ENCODE results near the gene LRAT.

Gene LRAT

DNA sequence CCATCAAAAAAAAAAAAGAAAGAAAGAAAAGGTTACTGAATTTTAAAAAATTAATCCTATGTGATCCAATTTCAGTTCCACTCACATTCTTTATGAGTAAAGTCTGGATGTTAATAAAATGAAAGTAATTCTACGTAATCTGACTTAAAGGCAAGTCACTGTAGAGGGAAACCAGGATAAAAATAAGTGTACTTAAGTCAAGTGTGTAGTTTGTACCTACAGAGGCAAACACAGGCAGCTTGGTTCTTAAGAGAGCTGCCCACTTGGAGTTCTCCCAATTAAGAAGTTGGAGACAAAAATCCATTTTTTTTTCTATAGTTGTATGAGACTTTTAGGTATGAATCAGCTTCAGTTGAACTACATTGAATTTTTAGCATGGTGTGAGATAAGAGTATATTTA is 7.0 kb upstream of the LRAT start:
- no peak overlapping the region for H3K4me3 ChIP-seq (ENCODE audit: low read depth, low read length)
- no peak for DNase-seq (ENCODE audit: low read depth)
- TF ChIP-seq, protein P1, sequence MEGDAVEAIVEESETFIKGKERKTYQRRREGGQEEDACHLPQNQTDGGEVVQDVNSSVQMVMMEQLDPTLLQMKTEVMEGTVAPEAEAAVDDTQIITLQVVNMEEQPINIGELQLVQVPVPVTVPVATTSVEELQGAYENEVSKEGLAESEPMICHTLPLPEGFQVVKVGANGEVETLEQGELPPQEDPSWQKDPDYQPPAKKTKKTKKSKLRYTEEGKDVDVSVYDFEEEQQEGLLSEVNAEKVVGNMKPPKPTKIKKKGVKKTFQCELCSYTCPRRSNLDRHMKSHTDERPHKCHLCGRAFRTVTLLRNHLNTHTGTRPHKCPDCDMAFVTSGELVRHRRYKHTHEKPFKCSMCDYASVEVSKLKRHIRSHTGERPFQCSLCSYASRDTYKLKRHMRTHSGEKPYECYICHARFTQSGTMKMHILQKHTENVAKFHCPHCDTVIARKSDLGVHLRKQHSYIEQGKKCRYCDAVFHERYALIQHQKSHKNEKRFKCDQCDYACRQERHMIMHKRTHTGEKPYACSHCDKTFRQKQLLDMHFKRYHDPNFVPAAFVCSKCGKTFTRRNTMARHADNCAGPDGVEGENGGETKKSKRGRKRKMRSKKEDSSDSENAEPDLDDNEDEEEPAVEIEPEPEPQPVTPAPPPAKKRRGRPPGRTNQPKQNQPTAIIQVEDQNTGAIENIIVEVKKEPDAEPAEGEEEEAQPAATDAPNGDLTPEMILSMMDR (conservative IDR thresholded peaks at IDR 0.05; ENCODE audit: low read depth, low read length), result no peak

DNA sequence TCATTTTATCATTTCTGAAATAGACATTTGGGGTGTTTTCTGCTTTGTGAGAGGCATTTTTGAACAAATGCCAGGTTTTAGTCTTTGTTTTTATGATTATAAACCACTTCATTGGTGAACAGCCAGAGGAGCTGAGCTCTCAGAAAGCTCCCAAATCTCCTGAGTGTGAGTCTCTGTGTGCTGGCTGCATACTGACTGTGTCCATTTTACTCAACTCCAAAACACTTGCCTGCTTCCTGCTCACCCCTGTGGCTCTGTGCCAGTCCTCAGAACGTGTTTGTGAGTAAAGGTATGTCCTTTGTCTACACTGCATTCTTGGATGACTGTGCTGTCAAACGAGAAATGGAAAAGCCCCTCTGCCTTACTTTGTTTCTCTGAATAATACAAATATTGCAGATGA is 5.4 kb upstream of the LRAT start:
- DNase-seq (ENCODE audit: low read depth), result no peak
- TF ChIP-seq, protein P1 (conservative IDR thresholded peaks at IDR 0.05; ENCODE audit: low read depth, low read length), result no peak
- no peak overlapping the region for H3K4me3 ChIP-seq (ENCODE audit: low read depth, low read length)

DNA sequence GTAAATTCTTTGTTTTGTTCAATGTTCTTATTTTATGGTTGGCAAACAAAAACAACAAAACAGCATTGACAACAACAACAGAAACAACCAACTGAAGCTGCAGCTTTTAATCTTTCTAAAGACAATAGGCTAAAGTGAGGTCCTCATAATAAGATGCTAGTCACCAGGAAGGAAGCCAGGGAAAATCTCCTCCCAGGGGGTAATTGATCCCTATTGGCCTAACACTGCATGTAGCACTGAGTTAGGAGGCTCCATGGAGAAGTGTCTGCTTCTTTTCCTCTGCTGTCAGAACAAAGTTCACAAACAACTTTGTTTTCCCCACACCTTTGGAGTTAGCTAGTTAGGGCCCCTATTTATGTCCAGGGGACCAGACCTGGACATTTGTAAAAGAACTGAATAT is 4.7 kb upstream of the LRAT start:
- DNase-seq (ENCODE audit: low read depth), result no peak
- H3K4me3 ChIP-seq (ENCODE audit: low read depth, low read length), result no peak overlapping the region
- TF ChIP-seq, protein P1 (conservative IDR thresholded peaks at IDR 0.05; ENCODE audit: low read depth, low read length), result no peak

DNA sequence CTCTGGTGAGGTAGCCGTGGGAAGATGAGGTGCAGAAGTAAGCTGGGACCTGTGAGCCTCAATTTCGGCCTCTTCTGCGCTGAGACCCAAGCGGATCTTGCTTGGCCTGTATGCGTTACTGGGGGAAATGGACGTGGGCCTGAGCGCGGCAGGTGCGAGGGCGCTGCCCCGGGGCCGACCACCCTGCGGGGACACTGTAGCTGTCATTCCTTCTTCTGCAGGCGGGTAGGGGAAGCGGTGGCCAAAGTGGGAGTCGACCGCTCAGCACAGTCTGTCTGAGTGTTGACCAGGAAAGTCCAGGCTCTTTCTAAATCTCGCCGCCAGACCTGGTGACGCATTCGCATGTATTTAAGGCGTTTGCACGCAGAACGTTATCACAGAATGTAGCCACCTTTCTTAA is 3.3 kb upstream of the LRAT start:
- DNase-seq (ENCODE audit: low read depth), result no peak
- H3K4me3 ChIP-seq (ENCODE audit: low read depth, low read length), result no peak overlapping the region
- TF ChIP-seq, protein P1 (conservative IDR thresholded peaks at IDR 0.05; ENCODE audit: low read depth, low read length), result no peak

DNA sequence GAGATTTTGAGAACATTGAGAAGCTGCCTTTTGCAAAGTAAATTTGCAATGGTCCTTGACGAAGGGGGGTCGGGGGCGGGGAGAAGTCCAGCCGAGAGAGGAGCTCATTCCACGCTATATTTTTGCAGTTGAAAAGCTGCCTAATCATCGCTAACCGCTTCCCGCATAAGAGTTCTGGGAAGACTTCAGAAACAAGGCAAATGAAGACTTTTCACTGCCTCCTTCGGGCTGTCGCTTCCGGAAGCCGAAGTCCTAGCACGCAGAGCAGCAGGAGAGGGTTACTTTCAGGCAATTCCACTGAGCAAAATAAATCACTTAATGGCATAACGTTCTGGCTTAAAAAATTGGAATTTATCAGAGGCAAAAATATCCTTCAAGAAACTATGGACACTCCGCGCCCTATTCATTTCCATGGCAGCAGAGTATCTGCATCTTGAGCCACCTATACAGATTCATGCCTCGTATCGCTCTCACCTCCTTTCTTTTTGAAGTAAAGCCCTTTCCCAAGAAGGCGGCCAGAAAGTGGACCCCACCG is 2.6 kb upstream of the LRAT start:
- no peak for DNase-seq (ENCODE audit: low read depth)
- H3K4me3 ChIP-seq (ENCODE audit: low read depth, low read length), result no peak overlapping the region
- TF ChIP-seq, protein P1 (conservative IDR thresholded peaks at IDR 0.05; ENCODE audit: low read depth, low read length), result no peak

DNA sequence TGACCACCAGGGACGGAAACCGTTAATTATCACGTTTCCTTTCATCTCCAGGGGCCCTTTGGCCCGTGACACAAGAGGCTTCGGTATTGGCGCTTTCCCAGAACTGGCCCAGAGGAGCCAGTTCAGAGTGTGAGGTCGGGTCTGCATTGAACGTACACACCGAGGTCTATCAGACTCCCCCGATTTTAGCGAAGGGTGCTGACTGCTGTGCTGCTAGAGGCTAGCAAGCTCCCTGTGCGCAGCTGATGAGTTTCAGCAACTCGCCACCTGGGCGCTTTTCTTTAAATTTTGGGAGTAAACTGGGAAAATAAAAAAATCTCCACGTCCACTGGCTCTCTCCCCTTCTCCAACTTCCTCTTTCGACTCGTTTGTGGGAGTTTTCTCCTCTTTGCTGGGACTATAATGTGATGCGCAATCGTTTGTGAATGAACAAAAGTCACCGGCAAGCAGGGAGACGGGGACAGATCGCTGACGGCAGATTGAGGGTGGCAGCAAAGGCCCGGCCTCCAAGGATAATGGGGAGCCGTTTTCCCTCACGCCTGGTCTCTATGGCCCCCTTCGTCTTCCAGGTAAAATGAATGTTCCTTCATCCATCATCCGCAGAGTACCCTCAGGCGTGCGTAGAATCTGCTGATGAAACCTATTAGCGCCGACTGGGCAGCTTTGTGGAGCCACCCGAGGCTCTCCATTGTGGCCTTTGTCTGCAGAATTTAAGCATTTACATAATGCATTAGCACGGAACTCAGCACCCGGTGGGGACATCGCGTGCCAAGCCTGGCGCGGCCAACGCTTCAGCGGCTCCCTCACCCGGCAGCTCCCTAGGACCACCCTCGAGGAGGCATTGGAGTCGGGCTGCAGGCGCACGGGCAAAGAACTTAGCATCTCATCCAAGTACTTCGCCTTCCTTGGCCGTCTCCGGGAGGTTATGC is 1.6 kb upstream of the LRAT start:
- TF ChIP-seq, protein P1 (conservative IDR thresholded peaks at IDR 0.05; ENCODE audit: low read depth, low read length), result no peak
- no peak overlapping the region for H3K4me3 ChIP-seq (ENCODE audit: low read depth, low read length)
- no peak for DNase-seq (ENCODE audit: low read depth)
